HCT116 (cell line): Measurements from ENCODE around the gene KRTAP9-9. TPM values are rescaled to one million over a fixed set of nuclear protein-coding genes. Genes with fewer than 3 reads are reported as not detected.

Experiments
- ATAC-seq: fragments of 200-7000 bp; cut with Tn5 transposase; 2 replicates; pipeline ENCODE4 v1.9.1; 2020; ENCODE audit warnings: mild to moderate bottlenecking, moderate library complexity
- BruUV-seq: library from RNA; stranded (reverse); fragments of 400-500 nt; replicated peaks from 2 replicates; lab custom pipeline; 2021; lab: Mats Ljungman, UMichigan
- CTCF ChIA-PET: fragments of 300-600 bp; sonication (Branson Sonifier 250); formaldehyde crosslinking; loops from one replicate; lab custom pipeline; 2021; ENCODE audit warnings: antibody characterized with exemption; lab: Charles Lee
- POLR2A ChIA-PET: fragments of 300-600, 350-600 bp; sonication (Branson Sonifier 250); formaldehyde crosslinking; loops from one replicate; lab custom pipeline; 2021; ENCODE audit warnings: antibody characterized with exemption; lab: Charles Lee
- RAD21 ChIA-PET, 2 experiments: fragments of 300-600 bp; sonication (Branson Sonifier 250); formaldehyde crosslinking; loops; one replicate each; lab custom pipeline; 2023; ENCODE audit warnings: low total read pairs in 2 of 2; ENCODE audit not compliant: uncharacterized antibody in 2 of 2, unreplicated experiment in 2 of 2, low non-redundant PET in 1 of 2; lab: Charles Lee
- DNase-seq: peaks from one replicate; pipeline ENCODE4 v3.0.0-alpha.2; 2010; ENCODE audit warnings: low read depth, low spot score
- H2AFZ ChIP-seq: fragments of 200-600 bp; shearing (Covaris generic), sonication (generic); 2 replicates; pipeline ENCODE4 v1.6.1; 2017; ENCODE audit warnings: low read depth, mixed run types, mixed read lengths, antibody characterized with exemption, low read length; ENCODE audit not compliant: poor library complexity, severe bottlenecking
- H3K27ac ChIP-seq: 2 replicates; pipeline ENCODE4 v1.5.1; 2012; ENCODE audit warnings: low read depth, low read length
- H3K27me3 ChIP-seq: fragments of 200-600 bp; sonication (generic); 2 replicates; pipeline ENCODE4 v1.6.1; 2016; ENCODE audit warnings: mixed run types, low read length, mixed read lengths; ENCODE audit not compliant: insufficient read depth
- H3K36me3 ChIP-seq, 2 experiments: fragments of 200-500 bp in 1 of 2; fragments of 200-600 bp in 1 of 2; sonication (Bioruptor generic) in 1 of 2; sonication (generic) in 1 of 2; 2 replicates each; pipeline versions ENCODE4 v1.5.1 to v1.6.1; 2014 to 2016; ENCODE audit warnings: low read length in 2 of 2, inconsistent platforms in 1 of 2, mixed read lengths in 1 of 2, mixed run types in 1 of 2; ENCODE audit not compliant: insufficient read depth in 2 of 2, control insufficient read depth in 1 of 2
- H3K4me1 ChIP-seq, 2 experiments: fragments of 200-600 bp in 1 of 2; sonication (generic) in 1 of 2; 2 replicates each; pipeline versions ENCODE4 v1.5.1 to v1.6.1; 2012 to 2017; ENCODE audit warnings: low read length in 2 of 2, inconsistent platforms in 1 of 2, mild to moderate bottlenecking in 1 of 2, mixed read lengths in 1 of 2, mixed run types in 1 of 2, moderate library complexity in 1 of 2; ENCODE audit not compliant: insufficient read depth in 2 of 2, control insufficient read depth in 1 of 2
- H3K4me2 ChIP-seq: fragments of 200-600 bp; sonication (generic); 2 replicates; pipeline ENCODE4 v1.6.1; 2017; ENCODE audit warnings: mixed run types, low read length, mixed read lengths
- H3K4me3 ChIP-seq, 2 experiments: fragments of 200-600 bp in 1 of 2; sonication (generic) in 1 of 2; replicated peaks in 1 of 2; 2 replicates each; pipeline ENCODE4 v1.5.1; 2011 to 2016; ENCODE audit warnings: low read length in 2 of 2, control low read depth in 1 of 2, low read depth in 1 of 2, mild to moderate bottlenecking in 1 of 2, mixed read lengths in 1 of 2, mixed run types in 1 of 2
- H3K79me2 ChIP-seq: fragments of 200-600 bp; sonication (generic); 2 replicates; pipeline ENCODE4 v1.6.1; 2017; ENCODE audit warnings: mild to moderate bottlenecking, mixed run types, low read length, moderate library complexity, mixed read lengths; ENCODE audit not compliant: insufficient read depth
- H3K9ac ChIP-seq: fragments of 200-600 bp; sonication (generic); 2 replicates; pipeline ENCODE4 v1.6.1; 2016; ENCODE audit warnings: low read length, mixed read lengths
- H3K9me2 ChIP-seq: fragments of 200-600 bp; sonication (generic), shearing (Covaris generic); 2 replicates; pipeline ENCODE4 v1.6.1; 2017; ENCODE audit warnings: mixed run types, mild to moderate bottlenecking, moderate library complexity; ENCODE audit not compliant: insufficient read depth
- H3K9me3 ChIP-seq, 2 experiments: fragments of 200-500 bp in 1 of 2; fragments of 200-600 bp in 1 of 2; sonication (Bioruptor generic) in 1 of 2; sonication (generic) in 1 of 2; 2 replicates each; pipeline ENCODE4 v1.6.1; 2014 to 2017; ENCODE audit warnings: low read length in 2 of 2, mixed read lengths in 2 of 2, inconsistent platforms in 1 of 2, low read depth in 1 of 2, mild to moderate bottlenecking in 1 of 2, mixed run types in 1 of 2, moderate library complexity in 1 of 2; ENCODE audit not compliant: control insufficient read depth in 1 of 2, insufficient read depth in 1 of 2
- H4K20me1 ChIP-seq: fragments of 200-600 bp; sonication (generic), shearing (Covaris generic); 2 replicates; pipeline ENCODE4 v1.6.1; 2017; ENCODE audit warnings: mixed run types, mild to moderate bottlenecking, moderate library complexity; ENCODE audit not compliant: insufficient read depth
- CEBPB ChIP-seq: IDR thresholded peaks from 2 replicates; pipeline ENCODE4 v1.6.1; 2012; ENCODE audit warnings: low read depth
- EGR1 ChIP-seq: IDR thresholded peaks from 2 replicates; pipeline ENCODE4 v1.6.1; 2012; ENCODE audit warnings: low read depth
- EZH2 ChIP-seq: fragments of 200-600 bp; sonication (generic); IDR thresholded peaks from 2 replicates; pipeline ENCODE4 v1.6.1; 2017; ENCODE audit warnings: antibody characterized with exemption, mixed run types
- EZH2phosphoT487 ChIP-seq: fragments of 200-600 bp; IDR thresholded peaks from 2 replicates; pipeline ENCODE4 v1.6.1; 2018; ENCODE audit warnings: antibody characterized with exemption, borderline replicate concordance
- FOSL1 ChIP-seq: IDR thresholded peaks from 2 replicates; pipeline ENCODE4 v1.6.1; 2012; ENCODE audit warnings: low read depth
- POLR2A ChIP-seq: IDR thresholded peaks from 2 replicates; pipeline ENCODE4 v1.7.0; 2011; ENCODE audit warnings: borderline replicate concordance; ENCODE audit not compliant: insufficient read depth, insufficient read length; ENCODE audit errors: extremely low read depth
- POLR2AphosphoS5 ChIP-seq: IDR thresholded peaks from 2 replicates; pipeline ENCODE4 v1.6.1; 2011; ENCODE audit warnings: mild to moderate bottlenecking, low read depth, low read length, moderate library complexity
- RAD21 ChIP-seq: IDR thresholded peaks from 2 replicates; pipeline ENCODE4 v1.6.1; 2012; ENCODE audit warnings: low read depth, mild to moderate bottlenecking
- SIN3A ChIP-seq: IDR thresholded peaks from 2 replicates; pipeline ENCODE4 v1.6.1; 2012; ENCODE audit warnings: low read depth
- SP1 ChIP-seq: IDR thresholded peaks from 2 replicates; pipeline ENCODE4 v1.6.1; 2012; ENCODE audit warnings: low read depth
- SRF ChIP-seq: IDR thresholded peaks from 2 replicates; pipeline ENCODE4 v1.6.1; 2012; ENCODE audit warnings: low read depth
- TCF7L2 ChIP-seq: IDR thresholded peaks from 2 replicates; pipeline ENCODE4 v1.7.0; 2011; ENCODE audit warnings: borderline replicate concordance, inconsistent platforms; ENCODE audit not compliant: insufficient read depth, insufficient read length; ENCODE audit errors: extremely low read depth
- YY1 ChIP-seq: IDR thresholded peaks from 2 replicates; pipeline ENCODE4 v1.6.1; 2011; ENCODE audit warnings: low read length, low read depth, moderate library complexity, mild to moderate bottlenecking; ENCODE audit not compliant: insufficient replicate concordance; ENCODE audit errors: extremely low read depth
- ZFX ChIP-seq: fragments of 450-650 bp; IDR thresholded peaks from 2 replicates; pipeline ENCODE4 v1.6.1; 2017
- ZNF274 ChIP-seq: fragments of 200-500 bp; sonication (Bioruptor generic); IDR thresholded peaks from 2 replicates; pipeline ENCODE4 v1.6.1; 2014; ENCODE audit warnings: mild to moderate bottlenecking, low read depth, low read length, inconsistent platforms
- intact Hi-C: fragments of 100-400 bp; cut with micrococcal nuclease; formaldehyde crosslinking; loops from 2 replicates; pipeline ENCODE4 v1.10.0; 2022
- total RNA-seq: library from RNA; stranded (reverse); gene quantifications from one replicate; pipeline ENCODE4 v1.2.1, GENCODE V29; 2021; ENCODE audit not compliant: unreplicated experiment
- TF ChIP-seq, protein P1 (sequence below): IDR thresholded peaks from 2 replicates; pipeline ENCODE4 v1.6.1; 2012
- TF ChIP-seq, protein P2 (sequence below): IDR thresholded peaks from 2 replicates; pipeline ENCODE4 v1.6.1; 2012
- TF ChIP-seq, protein P3 (sequence below): IDR thresholded peaks from 2 replicates; pipeline ENCODE4 v1.6.1; 2012; ENCODE audit warnings: low read depth
- TF ChIP-seq, protein P4 (sequence below), 3 experiments: fragments of 200-600 bp in 1 of 3; sonication (generic) in 1 of 3; IDR thresholded peaks in 2 of 3; conservative IDR thresholded peaks in 1 of 3; 2 replicates each; pipeline ENCODE4 v1.5.1; 2012 to 2017; ENCODE audit warnings: low read depth in 2 of 3, low read length in 2 of 3, antibody characterized with exemption in 1 of 3, borderline replicate concordance in 1 of 3, control low read depth in 1 of 3, mild to moderate bottlenecking in 1 of 3, mixed read lengths in 1 of 3, mixed run types in 1 of 3, moderate library complexity in 1 of 3; ENCODE audit not compliant: insufficient read depth in 1 of 3
- TF ChIP-seq, protein P5 (sequence below): IDR thresholded peaks from 2 replicates; pipeline ENCODE4 v1.6.1; 2011; ENCODE audit warnings: mild to moderate bottlenecking, low read length, moderate library complexity; ENCODE audit not compliant: insufficient replicate concordance; ENCODE audit errors: extremely low read depth

Gene KRTAP9-9
- total RNA-seq, 1 experiment from 2014 or later, result not detected

DNA sequence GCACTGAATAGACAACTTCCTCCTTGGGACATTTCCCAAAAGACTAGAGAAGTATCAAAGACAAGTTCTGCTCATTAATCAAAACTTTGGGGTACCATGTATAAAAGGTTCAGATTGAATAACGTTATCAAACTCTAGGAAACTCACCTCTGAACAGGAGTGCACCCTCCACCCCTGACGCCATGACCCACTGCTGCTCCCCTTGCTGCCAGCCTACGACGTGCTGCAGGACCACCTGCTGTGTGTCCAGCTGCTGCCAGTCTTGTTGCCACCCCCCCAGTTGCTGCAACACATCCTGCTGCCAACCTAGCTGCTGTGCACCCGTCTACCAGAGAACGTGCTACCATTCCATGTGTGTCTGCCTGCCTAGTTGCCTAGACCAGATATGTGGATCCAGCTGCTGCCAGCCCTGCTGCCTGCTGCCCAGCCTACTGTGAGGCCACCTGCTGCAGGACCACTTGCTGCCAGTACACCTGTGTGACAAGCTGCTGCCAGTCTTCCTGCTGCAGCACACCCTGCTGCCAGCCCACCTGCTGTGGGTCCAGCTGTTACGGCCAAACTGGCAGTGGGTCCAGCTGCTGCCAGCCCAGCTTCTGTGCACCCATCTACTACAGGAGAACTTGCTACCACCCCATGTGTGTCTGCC, 42.5 kb upstream of the KRTAP9-9 start:
- no peaks in the 10 kb centered on the region for H3K79me2 ChIP-seq
- H3K9me3 ChIP-seq, result no peaks in the 10 kb centered on the region
- no peak for TF ChIP-seq FOSL1
- TF ChIP-seq, protein P1, sequence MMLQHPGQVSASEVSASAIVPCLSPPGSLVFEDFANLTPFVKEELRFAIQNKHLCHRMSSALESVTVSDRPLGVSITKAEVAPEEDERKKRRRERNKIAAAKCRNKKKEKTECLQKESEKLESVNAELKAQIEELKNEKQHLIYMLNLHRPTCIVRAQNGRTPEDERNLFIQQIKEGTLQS, result no peak
- no peak for TF ChIP-seq SRF
- TF ChIP-seq, protein P2, sequence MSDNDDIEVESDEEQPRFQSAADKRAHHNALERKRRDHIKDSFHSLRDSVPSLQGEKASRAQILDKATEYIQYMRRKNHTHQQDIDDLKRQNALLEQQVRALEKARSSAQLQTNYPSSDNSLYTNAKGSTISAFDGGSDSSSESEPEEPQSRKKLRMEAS, result no peak
- TF ChIP-seq POLR2AphosphoS5, result no peak
- TF ChIP-seq SP1, result no peak
- no peak for TF ChIP-seq SIN3A
- TF ChIP-seq POLR2A, result no peak
- TF ChIP-seq EZH2, result no peak
- TF ChIP-seq EGR1, result no peak
- TF ChIP-seq, protein P3, sequence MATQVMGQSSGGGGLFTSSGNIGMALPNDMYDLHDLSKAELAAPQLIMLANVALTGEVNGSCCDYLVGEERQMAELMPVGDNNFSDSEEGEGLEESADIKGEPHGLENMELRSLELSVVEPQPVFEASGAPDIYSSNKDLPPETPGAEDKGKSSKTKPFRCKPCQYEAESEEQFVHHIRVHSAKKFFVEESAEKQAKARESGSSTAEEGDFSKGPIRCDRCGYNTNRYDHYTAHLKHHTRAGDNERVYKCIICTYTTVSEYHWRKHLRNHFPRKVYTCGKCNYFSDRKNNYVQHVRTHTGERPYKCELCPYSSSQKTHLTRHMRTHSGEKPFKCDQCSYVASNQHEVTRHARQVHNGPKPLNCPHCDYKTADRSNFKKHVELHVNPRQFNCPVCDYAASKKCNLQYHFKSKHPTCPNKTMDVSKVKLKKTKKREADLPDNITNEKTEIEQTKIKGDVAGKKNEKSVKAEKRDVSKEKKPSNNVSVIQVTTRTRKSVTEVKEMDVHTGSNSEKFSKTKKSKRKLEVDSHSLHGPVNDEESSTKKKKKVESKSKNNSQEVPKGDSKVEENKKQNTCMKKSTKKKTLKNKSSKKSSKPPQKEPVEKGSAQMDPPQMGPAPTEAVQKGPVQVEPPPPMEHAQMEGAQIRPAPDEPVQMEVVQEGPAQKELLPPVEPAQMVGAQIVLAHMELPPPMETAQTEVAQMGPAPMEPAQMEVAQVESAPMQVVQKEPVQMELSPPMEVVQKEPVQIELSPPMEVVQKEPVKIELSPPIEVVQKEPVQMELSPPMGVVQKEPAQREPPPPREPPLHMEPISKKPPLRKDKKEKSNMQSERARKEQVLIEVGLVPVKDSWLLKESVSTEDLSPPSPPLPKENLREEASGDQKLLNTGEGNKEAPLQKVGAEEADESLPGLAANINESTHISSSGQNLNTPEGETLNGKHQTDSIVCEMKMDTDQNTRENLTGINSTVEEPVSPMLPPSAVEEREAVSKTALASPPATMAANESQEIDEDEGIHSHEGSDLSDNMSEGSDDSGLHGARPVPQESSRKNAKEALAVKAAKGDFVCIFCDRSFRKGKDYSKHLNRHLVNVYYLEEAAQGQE, result no peak
- TF ChIP-seq TCF7L2, result no peak
- no peak for TF ChIP-seq CEBPB
- TF ChIP-seq YY1, result no peak
- TF ChIP-seq, protein P4, sequence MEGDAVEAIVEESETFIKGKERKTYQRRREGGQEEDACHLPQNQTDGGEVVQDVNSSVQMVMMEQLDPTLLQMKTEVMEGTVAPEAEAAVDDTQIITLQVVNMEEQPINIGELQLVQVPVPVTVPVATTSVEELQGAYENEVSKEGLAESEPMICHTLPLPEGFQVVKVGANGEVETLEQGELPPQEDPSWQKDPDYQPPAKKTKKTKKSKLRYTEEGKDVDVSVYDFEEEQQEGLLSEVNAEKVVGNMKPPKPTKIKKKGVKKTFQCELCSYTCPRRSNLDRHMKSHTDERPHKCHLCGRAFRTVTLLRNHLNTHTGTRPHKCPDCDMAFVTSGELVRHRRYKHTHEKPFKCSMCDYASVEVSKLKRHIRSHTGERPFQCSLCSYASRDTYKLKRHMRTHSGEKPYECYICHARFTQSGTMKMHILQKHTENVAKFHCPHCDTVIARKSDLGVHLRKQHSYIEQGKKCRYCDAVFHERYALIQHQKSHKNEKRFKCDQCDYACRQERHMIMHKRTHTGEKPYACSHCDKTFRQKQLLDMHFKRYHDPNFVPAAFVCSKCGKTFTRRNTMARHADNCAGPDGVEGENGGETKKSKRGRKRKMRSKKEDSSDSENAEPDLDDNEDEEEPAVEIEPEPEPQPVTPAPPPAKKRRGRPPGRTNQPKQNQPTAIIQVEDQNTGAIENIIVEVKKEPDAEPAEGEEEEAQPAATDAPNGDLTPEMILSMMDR (IDR thresholded peaks at IDR 0.05 in 2 of 3, conservative IDR thresholded peaks at IDR 0.05 in 1 of 3; ENCODE audit: borderline replicate concordance in 1 of 3, insufficient read depth in 1 of 3, low read depth in 2 of 3, low read length in 2 of 3), result no peak
- TF ChIP-seq RAD21, result no peak
- TF ChIP-seq EZH2phosphoT487, result no peak
- no peak for TF ChIP-seq ZNF274
- TF ChIP-seq ZFX, result no peak
- TF ChIP-seq, protein P5, sequence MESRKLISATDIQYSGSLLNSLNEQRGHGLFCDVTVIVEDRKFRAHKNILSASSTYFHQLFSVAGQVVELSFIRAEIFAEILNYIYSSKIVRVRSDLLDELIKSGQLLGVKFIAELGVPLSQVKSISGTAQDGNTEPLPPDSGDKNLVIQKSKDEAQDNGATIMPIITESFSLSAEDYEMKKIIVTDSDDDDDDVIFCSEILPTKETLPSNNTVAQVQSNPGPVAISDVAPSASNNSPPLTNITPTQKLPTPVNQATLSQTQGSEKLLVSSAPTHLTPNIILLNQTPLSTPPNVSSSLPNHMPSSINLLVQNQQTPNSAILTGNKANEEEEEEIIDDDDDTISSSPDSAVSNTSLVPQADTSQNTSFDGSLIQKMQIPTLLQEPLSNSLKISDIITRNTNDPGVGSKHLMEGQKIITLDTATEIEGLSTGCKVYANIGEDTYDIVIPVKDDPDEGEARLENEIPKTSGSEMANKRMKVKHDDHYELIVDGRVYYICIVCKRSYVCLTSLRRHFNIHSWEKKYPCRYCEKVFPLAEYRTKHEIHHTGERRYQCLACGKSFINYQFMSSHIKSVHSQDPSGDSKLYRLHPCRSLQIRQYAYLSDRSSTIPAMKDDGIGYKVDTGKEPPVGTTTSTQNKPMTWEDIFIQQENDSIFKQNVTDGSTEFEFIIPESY, result no peak
- no peaks in the 10 kb centered on the region for H4K20me1 ChIP-seq
- BruUV-seq, result no TSS peak
- H2AFZ ChIP-seq, result peak overlapping the region; percentile 75
- no peaks in the 10 kb centered on the region for H3K36me3 ChIP-seq
- H3K4me1 ChIP-seq, result peaks cover 6 to 15% of the 10 kb centered on the region in 2 experiments
- H3K4me2 ChIP-seq, result peak overlapping the region; percentile 44
- no peaks in the 10 kb centered on the region for H3K27me3 ChIP-seq
- H3K9ac ChIP-seq, result no peak overlapping the region
- no peak overlapping the region for H3K4me3 ChIP-seq
- DNase-seq (no peak), ATAC-seq (0 out of 2 replicates have a peak, but pooled peaks have one; percentile 34)
- intact Hi-C loops, result no loop called here
- peak overlapping the region; percentile 15; the same call in 1 of the 2 replicates for H3K27ac ChIP-seq
- ChIA-PET CTCF (no interaction called here), RAD21 (interaction anchor here in 1 of 2 experiments (0.7 kb wide), 1 partner anchor 317 kb away, joined by 3 read pairs; no protein-coding TSS in a partner anchor), POLR2A (no interaction called here)
- H3K9me2 ChIP-seq, result no peaks in the 10 kb centered on the region
